Measurements from ENCODE around the gene TRIM41.

DNA sequence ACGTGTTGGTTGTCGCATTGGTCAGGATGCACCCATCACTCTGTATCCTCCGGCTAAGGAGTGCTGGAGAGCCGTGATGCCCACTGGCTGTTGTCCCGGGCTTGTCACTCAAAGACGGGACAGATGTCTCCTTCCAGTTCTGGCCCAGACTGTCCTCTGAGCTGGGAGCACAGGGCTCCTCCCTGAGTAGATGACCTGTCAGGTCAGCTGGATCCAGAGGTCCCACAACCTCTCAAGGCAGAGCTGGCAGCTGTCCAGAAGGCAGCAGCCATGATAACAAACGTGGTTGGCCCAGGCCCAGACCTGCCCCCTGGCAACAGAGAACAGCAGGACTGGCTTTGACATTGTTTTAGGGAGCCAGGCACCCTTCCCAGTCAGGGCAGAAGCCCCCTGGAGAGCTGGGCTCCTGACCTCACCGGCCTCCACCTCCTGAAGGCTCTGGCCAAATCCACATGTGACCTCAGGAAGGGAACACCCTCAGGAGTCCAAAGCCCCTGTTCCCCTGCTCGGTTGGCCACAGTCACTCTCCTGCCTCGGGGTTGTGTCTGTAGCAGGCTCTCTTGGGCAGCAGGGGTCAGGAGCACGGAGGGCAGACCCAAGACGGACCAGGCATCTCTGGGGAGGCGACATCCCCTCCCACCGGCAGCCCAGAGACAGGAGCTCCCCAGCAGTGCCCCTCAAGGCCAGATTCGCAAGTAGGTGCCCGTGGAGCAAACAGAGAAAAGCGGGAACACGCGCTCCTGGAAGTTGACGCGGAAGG, 28.4 kb upstream of the TRIM41 start:
- TF ChIP-seq, protein P1, sequence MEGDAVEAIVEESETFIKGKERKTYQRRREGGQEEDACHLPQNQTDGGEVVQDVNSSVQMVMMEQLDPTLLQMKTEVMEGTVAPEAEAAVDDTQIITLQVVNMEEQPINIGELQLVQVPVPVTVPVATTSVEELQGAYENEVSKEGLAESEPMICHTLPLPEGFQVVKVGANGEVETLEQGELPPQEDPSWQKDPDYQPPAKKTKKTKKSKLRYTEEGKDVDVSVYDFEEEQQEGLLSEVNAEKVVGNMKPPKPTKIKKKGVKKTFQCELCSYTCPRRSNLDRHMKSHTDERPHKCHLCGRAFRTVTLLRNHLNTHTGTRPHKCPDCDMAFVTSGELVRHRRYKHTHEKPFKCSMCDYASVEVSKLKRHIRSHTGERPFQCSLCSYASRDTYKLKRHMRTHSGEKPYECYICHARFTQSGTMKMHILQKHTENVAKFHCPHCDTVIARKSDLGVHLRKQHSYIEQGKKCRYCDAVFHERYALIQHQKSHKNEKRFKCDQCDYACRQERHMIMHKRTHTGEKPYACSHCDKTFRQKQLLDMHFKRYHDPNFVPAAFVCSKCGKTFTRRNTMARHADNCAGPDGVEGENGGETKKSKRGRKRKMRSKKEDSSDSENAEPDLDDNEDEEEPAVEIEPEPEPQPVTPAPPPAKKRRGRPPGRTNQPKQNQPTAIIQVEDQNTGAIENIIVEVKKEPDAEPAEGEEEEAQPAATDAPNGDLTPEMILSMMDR (IDR thresholded peaks at IDR 0.05; ENCODE audit: insufficient read depth, low read length), result no peak
- TF ChIP-seq SPI1 (IDR thresholded peaks at IDR 0.05; ENCODE audit: borderline replicate concordance, low read depth) (no peak), POLR2AphosphoS5 (IDR thresholded peaks at IDR 0.05; ENCODE audit: low read depth) (no peak)
- TF ChIP-seq, protein P2, sequence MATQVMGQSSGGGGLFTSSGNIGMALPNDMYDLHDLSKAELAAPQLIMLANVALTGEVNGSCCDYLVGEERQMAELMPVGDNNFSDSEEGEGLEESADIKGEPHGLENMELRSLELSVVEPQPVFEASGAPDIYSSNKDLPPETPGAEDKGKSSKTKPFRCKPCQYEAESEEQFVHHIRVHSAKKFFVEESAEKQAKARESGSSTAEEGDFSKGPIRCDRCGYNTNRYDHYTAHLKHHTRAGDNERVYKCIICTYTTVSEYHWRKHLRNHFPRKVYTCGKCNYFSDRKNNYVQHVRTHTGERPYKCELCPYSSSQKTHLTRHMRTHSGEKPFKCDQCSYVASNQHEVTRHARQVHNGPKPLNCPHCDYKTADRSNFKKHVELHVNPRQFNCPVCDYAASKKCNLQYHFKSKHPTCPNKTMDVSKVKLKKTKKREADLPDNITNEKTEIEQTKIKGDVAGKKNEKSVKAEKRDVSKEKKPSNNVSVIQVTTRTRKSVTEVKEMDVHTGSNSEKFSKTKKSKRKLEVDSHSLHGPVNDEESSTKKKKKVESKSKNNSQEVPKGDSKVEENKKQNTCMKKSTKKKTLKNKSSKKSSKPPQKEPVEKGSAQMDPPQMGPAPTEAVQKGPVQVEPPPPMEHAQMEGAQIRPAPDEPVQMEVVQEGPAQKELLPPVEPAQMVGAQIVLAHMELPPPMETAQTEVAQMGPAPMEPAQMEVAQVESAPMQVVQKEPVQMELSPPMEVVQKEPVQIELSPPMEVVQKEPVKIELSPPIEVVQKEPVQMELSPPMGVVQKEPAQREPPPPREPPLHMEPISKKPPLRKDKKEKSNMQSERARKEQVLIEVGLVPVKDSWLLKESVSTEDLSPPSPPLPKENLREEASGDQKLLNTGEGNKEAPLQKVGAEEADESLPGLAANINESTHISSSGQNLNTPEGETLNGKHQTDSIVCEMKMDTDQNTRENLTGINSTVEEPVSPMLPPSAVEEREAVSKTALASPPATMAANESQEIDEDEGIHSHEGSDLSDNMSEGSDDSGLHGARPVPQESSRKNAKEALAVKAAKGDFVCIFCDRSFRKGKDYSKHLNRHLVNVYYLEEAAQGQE (IDR thresholded peaks at IDR 0.05; ENCODE audit: insufficient replicate concordance, low read depth), result no peak
